Measurements from ENCODE around the gene RASGEF1B.
A peak's percentile ranks its signal among the peaks of the same experiment; 100 is the strongest.
"Not testable (repeated sequence)": the region's sequence is repeated elsewhere in the genome, so short reads cannot be mapped to it uniquely, and the experiment has no call there.

RASGEF1B gene

DNA sequence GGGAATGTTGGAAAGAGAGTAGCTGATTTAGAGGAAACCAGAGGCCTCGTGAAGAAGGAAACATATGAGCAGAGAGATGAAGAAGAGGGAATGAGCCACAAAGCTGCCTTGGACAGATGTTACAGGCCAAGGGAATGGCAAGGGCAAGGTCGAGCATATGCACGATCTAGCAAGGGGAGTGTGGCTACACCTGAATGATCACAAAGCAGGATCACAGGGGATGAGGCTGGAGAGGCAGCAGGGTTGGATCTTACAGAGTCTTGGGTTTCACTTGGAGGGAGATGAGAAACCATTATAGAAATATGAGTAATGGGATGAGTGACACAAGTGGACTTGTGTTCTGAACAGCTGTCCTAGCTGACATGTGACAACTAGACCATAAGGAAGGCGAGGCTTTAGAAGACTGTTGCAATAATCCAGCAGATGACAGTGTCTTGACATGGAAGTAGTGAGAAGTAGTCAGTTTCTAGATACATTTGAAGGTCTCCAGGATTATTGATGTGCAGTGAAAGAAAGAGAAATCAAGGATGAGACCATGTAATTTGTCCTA, 58.7 kb downstream of the RASGEF1B start:
- no peak overlapping the region for H3K4me3 ChIP-seq (ENCODE audit: low read length)
- DNase-seq (ENCODE audit: low read depth) = peak; percentile 17
- TF ChIP-seq, protein P1, sequence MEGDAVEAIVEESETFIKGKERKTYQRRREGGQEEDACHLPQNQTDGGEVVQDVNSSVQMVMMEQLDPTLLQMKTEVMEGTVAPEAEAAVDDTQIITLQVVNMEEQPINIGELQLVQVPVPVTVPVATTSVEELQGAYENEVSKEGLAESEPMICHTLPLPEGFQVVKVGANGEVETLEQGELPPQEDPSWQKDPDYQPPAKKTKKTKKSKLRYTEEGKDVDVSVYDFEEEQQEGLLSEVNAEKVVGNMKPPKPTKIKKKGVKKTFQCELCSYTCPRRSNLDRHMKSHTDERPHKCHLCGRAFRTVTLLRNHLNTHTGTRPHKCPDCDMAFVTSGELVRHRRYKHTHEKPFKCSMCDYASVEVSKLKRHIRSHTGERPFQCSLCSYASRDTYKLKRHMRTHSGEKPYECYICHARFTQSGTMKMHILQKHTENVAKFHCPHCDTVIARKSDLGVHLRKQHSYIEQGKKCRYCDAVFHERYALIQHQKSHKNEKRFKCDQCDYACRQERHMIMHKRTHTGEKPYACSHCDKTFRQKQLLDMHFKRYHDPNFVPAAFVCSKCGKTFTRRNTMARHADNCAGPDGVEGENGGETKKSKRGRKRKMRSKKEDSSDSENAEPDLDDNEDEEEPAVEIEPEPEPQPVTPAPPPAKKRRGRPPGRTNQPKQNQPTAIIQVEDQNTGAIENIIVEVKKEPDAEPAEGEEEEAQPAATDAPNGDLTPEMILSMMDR (IDR thresholded peaks at IDR 0.05; ENCODE audit: insufficient read depth, low read depth, low read length, missing control alignments) = no peak

DNA sequence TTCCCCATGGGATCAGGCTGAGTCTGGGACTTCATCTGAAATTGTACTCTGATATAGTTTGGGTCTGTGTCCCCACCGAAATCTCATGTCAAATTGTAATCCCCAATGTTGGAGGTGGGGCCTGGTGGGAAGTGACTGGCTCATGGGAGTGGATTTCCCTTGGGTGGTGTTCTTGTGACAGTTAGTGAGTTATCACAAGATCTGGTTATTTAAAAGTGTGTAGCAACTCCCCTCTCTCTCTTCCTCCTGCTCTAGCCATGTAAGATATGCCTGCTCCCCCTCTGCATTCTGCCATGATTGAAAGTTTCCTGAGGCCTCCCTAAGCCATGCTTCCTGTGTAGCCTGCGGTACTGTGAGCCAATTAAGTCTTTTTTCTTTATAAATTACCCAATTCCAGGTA, 61.0 kb downstream of the RASGEF1B start:
- TF ChIP-seq, protein P1 (IDR thresholded peaks at IDR 0.05; ENCODE audit: insufficient read depth, low read depth, low read length, missing control alignments) = no peak
- no peak for DNase-seq (ENCODE audit: low read depth)
- H3K4me3 ChIP-seq (ENCODE audit: low read length) = no peak overlapping the region

DNA sequence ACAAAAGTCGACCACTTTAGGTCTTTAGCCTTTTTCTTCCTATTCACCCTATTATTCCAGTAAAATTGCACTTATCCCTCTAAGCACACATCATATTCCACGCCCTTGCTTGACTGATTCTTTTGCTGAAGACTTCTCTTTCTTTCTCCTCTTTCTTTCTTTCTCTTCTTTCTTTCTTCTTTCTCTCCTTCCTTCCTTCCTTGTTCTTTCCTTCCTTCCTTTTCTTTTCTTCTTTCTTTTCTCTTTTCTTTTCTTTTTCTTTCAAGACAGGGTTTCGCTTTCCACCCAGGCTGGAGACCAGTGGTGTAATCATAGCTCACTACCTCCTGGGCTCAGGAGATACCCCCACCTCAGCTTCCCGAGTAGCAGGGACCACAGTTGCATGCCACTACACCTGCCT, 61.9 kb downstream of the RASGEF1B start:
- TF ChIP-seq, protein P1 (IDR thresholded peaks at IDR 0.05; ENCODE audit: insufficient read depth, low read depth, low read length, missing control alignments) = no peak
- no peak for DNase-seq (ENCODE audit: low read depth)
- no peak overlapping the region for H3K4me3 ChIP-seq (ENCODE audit: low read length)

DNA sequence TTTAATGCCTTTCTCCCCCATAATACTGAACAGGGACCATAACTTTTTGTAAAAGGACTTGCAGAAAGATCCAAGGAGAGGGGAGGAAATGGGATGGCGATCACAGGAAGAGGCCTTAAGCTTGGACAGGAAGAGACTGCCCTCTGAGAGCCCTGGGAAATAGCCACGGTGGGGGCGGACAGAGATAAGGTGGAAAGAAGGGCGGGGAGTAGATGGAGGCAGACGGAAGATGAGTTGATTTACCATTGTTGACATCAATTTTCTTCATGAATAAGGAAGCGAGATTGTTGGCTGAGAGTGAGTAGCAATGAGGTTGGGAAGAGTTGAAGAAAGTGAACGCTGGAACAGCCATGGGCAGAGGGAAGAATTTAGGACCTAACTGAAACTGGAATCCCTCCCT, 63.4 kb downstream of the RASGEF1B start:
- H3K4me3 ChIP-seq (ENCODE audit: low read length) = no peak overlapping the region
- TF ChIP-seq, protein P1 (IDR thresholded peaks at IDR 0.05; ENCODE audit: insufficient read depth, low read depth, low read length, missing control alignments) = no peak
- DNase-seq (ENCODE audit: low read depth) = no peak

DNA sequence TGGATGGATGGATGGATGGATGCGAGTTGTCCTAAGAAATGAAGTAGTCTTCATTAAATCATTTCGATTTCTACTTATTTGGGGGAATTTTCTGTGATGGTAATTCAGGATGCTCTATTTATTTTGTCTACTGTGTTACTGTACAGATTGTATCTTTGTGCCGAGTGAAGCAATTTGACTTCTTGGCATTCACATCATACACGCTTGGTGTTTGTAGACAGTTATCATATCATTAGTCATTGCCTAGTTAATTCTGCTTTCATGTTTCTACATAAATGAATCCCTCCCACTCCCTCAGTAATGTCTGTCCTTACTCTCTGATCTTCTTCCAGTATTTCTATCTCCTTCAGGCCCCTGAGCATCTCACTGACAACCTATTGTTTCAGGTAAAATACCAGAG, 64.0 kb downstream of the RASGEF1B start:
- TF ChIP-seq, protein P1 (IDR thresholded peaks at IDR 0.05; ENCODE audit: insufficient read depth, low read depth, low read length, missing control alignments) = no peak
- no peak overlapping the region for H3K4me3 ChIP-seq (ENCODE audit: low read length)
- DNase-seq (ENCODE audit: low read depth) = peak; percentile 59

DNA sequence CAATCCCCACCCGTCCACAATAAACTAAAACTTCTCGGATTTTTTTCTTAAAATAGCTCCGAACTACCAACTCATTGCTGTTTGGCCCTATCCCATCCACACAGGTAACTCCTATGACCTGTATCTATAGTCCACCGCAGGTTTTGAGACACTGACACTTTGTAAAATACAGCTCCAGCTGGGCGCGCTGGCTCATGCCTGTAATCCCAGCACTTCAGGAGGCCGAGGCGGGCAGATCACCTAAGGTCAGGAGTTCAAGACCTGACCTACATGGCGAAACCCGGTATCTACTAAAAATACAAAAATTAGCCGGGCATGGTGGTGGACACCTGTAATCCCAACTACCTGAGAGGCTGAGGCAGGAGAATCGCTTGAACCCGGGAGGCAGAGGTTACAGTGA, 65.2 kb downstream of the RASGEF1B start:
- not testable (repeated sequence) for H3K4me3 ChIP-seq (ENCODE audit: low read length); DNase-seq (ENCODE audit: low read depth)

DNA sequence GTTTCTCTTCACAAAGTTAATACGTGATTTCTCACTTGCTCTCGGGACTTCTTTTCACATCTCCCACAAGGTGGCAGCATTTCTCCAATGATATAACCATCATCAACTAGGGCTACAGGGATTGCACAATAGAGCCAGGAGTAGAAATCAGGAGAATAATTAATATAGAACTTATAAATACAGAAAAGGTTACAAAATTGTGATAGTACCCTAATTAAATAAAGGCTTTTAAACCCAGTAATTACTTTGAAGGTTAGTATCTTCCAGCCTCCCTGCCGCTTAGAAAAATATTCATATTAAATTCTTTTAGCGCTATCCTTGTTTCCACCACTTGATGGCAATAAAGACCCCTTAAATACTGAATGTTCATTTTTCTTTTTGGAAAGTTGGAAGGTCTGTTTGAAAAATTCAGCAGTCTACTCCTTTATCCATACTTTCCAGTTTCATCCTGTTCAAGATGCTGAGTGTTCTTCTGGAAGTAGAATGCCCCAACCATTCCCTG, 65.8 kb downstream of the RASGEF1B start:
- no peak overlapping the region for H3K4me3 ChIP-seq (ENCODE audit: low read length)
- TF ChIP-seq, protein P1 (IDR thresholded peaks at IDR 0.05; ENCODE audit: insufficient read depth, low read depth, low read length, missing control alignments) = peak; percentile 65
- DNase-seq (ENCODE audit: low read depth) = peak; percentile 83

Measured in epithelial cell of esophagus (primary cell).